ENCODE results near the gene SP7.

- TF ChIP-seq EP300 (IDR thresholded peaks at IDR 0.05) (no peak), CTCF (IDR thresholded peaks at IDR 0.05) (no peak), POLR2A (IDR thresholded peaks at IDR 0.05; ENCODE audit: low read depth) (no peak)
Measured at GRCh38 chr12:53358836-53359419, 22.8 kb upstream of the SP7 start.

Measured in esophagus muscularis mucosa (tissue), 4 donors.